HG03196 (cell line): ENCODE measurements around the gene C16orf89.
A peak's percentile ranks its signal among the peaks of the same experiment; 100 is the strongest.
"Not testable (repeated sequence)": the region's sequence is repeated elsewhere in the genome, so short reads cannot be mapped to it uniquely, and the experiment has no call there.

Experiments
- ATAC-seq: cut with Tn5 transposase; IDR thresholded peaks from one replicate; pipeline ENCODE4 v1.9.1; 2021; ENCODE audit not compliant: unreplicated experiment

C16orf89 gene

GRCh38 chr16:5062790-5063765 lies 2.7 kb downstream of the C16orf89 start:
- no peak for ATAC-seq

- no peak for ATAC-seq
Measured at GRCh38 chr16:5062051-5062450, 3.7 kb downstream of the C16orf89 start.

- ATAC-seq, result no peak
Measured at GRCh38 chr16:5060073-5060641, 5.6 kb downstream of the C16orf89 start.

- no peak for ATAC-seq
Measured at GRCh38 chr16:5059386-5060072, 6.2 kb downstream of the C16orf89 start.

- no peak for ATAC-seq
Measured at GRCh38 chr16:5058476-5058875, 7.3 kb downstream of the C16orf89 start.

GRCh38 chr16:5056352-5056751 lies 9.4 kb downstream of the C16orf89 start:
- no peak for ATAC-seq

GRCh38 chr16:5054876-5055865 lies 10.6 kb downstream of the C16orf89 start:
- ATAC-seq, result no peak

- ATAC-seq, result no peak
Measured at GRCh38 chr16:5046914-5047313, 18.8 kb downstream of the C16orf89 start.

GRCh38 chr16:5045499-5046115 lies 20.1 kb downstream of the C16orf89 start:
- no peak for ATAC-seq

- ATAC-seq, result not testable (repeated sequence)
Measured at GRCh38 chr16:5044581-5044980, 21.2 kb downstream of the C16orf89 start.

GRCh38 chr16:5044011-5044540 lies 21.7 kb downstream of the C16orf89 start:
- ATAC-seq, result no peak

GRCh38 chr16:5042574-5043171 lies 23.1 kb downstream of the C16orf89 start:
- ATAC-seq, result no peak

- peak; percentile 53 for ATAC-seq
Measured at GRCh38 chr16:5041600-5042133, 24.1 kb downstream of the C16orf89 start.

GRCh38 chr16:5040451-5040850 lies 25.3 kb downstream of the C16orf89 start:
- ATAC-seq, result no peak

GRCh38 chr16:5036228-5037156 lies 29.3 kb downstream of the C16orf89 start:
- ATAC-seq, result no peak

- no peak for ATAC-seq
Measured at GRCh38 chr16:5035909-5036227, 29.9 kb downstream of the C16orf89 start.

GRCh38 chr16:5034167-5034523 lies 31.6 kb downstream of the C16orf89 start:
- ATAC-seq, result no peak
